GM12878 (cell line): ENCODE results near the gene DOHH. TPM values are rescaled to one million over a fixed set of nuclear protein-coding genes. Genes with fewer than 3 reads are reported as not detected.

Experiments used
- ATAC-seq: fragments of 200-7000 bp; cut with Tn5 transposase; 3 replicates; pipeline ENCODE4 v1.9.1; 2020; ENCODE audit warnings: mild to moderate bottlenecking, moderate library complexity
- BruUV-seq: library from RNA; stranded (reverse); fragments of 400-500 nt; replicated peaks from 2 replicates; lab custom pipeline; 2021; lab: Mats Ljungman, UMichigan
- CTCF ChIA-PET: fragments of 300-600 bp; sonication (Branson Sonifier 250); formaldehyde crosslinking; extraction: SDS; loops from one replicate; lab custom pipeline; 2021; ENCODE audit warnings: inconsistent platforms; lab: Yijun Ruan, JAX
- POLR2A ChIA-PET: fragments of 350-600 bp; formaldehyde crosslinking; extraction: SDS; loops from one replicate; lab custom pipeline; 2021; ENCODE audit warnings: inconsistent platforms; lab: Charles Lee
- RAD21 ChIA-PET: fragments of 300-600 bp; sonication (Branson Sonifier 250); formaldehyde crosslinking; loops from one replicate; lab custom pipeline; 2023; ENCODE audit warnings: antibody characterized with exemption; ENCODE audit not compliant: unreplicated experiment; lab: Charles Lee
- SMC1A ChIA-PET: fragments of 300-600 bp; sonication (Branson Sonifier 250); formaldehyde crosslinking; loops from one replicate; lab custom pipeline; 2023; ENCODE audit not compliant: unreplicated experiment, uncharacterized antibody; lab: Charles Lee
- DNase-seq: peaks from one replicate; pipeline ENCODE4 v3.0.0-alpha.2; 2011; ENCODE audit warnings: low read depth, low spot score
- FAIRE-seq: peaks from 3 replicates; lab custom pipeline; 2011; peaks lifted over from hg19 to GRCh38; lab: Jason Lieb, UNC
- H2AFZ ChIP-seq: 2 replicates; pipeline ENCODE4 v1.6.0; 2011; ENCODE audit warnings: low read depth, low read length, control low read depth; ENCODE audit not compliant: control insufficient read depth
- H3K27ac ChIP-seq: 2 replicates; pipeline ENCODE4 v1.5.1; 2011; ENCODE audit warnings: control low read depth; ENCODE audit not compliant: control insufficient read depth, insufficient read depth
- H3K27me3 ChIP-seq, 2 experiments: replicated peaks in 1 of 2; 2 replicates each; pipeline versions ENCODE4 v1.6.0 to v1.6.1; 2011; ENCODE audit warnings: low read length in 1 of 2; ENCODE audit not compliant: control insufficient read depth in 2 of 2, insufficient read depth in 2 of 2
- H3K36me3 ChIP-seq, 2 experiments: 2 replicates each; pipeline ENCODE4 v1.5.1; 2011; ENCODE audit warnings: low read length in 1 of 2; ENCODE audit not compliant: control insufficient read depth in 2 of 2, insufficient read depth in 2 of 2
- H3K4me1 ChIP-seq: 2 replicates; pipeline ENCODE4 v1.6.1; 2011; ENCODE audit warnings: mild to moderate bottlenecking, low read length, moderate library complexity, mixed read lengths; ENCODE audit not compliant: control insufficient read depth, insufficient read depth
- H3K4me2 ChIP-seq: 2 replicates; pipeline ENCODE4 v1.6.0; 2011; ENCODE audit warnings: control low read depth; ENCODE audit not compliant: control insufficient read depth, insufficient read depth
- H3K4me3 ChIP-seq: fragments of 200-600 bp; sonication (generic); 2 replicates; pipeline ENCODE4 v1.5.1; 2016
- H3K79me2 ChIP-seq: 2 replicates; pipeline ENCODE4 v1.6.0; 2011; ENCODE audit warnings: low read length; ENCODE audit not compliant: control insufficient read depth, insufficient read depth
- H3K9ac ChIP-seq: 2 replicates; pipeline ENCODE4 v1.8.0; 2011; ENCODE audit warnings: low read length, control low read depth, mixed read lengths; ENCODE audit not compliant: control insufficient read depth, insufficient read depth
- H3K9me3 ChIP-seq: replicated peaks from 3 replicates; pipeline ENCODE4 v1.5.1; 2011; ENCODE audit warnings: mild to moderate bottlenecking, low read length; ENCODE audit not compliant: control insufficient read depth, insufficient read depth
- H4K20me1 ChIP-seq: 2 replicates; pipeline ENCODE4 v1.6.0; 2011; ENCODE audit not compliant: control insufficient read depth, insufficient read depth
- CEBPB ChIP-seq, 2 experiments: fragments of 150-350 bp in 1 of 2; IDR thresholded peaks; 2 replicates each; pipeline ENCODE4 v1.6.1; 2012 to 2014; ENCODE audit warnings: low read depth in 2 of 2, low read length in 2 of 2, borderline replicate concordance in 1 of 2, inconsistent platforms in 1 of 2
- CHD4 ChIP-seq: fragments of 200-600 bp; sonication (generic); IDR thresholded peaks from 2 replicates; pipeline ENCODE4 v1.6.1; 2016; ENCODE audit warnings: mild to moderate bottlenecking
- SRF ChIP-seq, 2 experiments: IDR thresholded peaks; 2 replicates each; pipeline ENCODE4 v1.6.1; 2011; ENCODE audit warnings: low read depth in 2 of 2, low read length in 2 of 2, mild to moderate bottlenecking in 1 of 2, moderate library complexity in 1 of 2
- TAF1 ChIP-seq: IDR thresholded peaks from 2 replicates; pipeline ENCODE4 v1.6.1; 2011; ENCODE audit warnings: mild to moderate bottlenecking, low read depth, low read length, borderline replicate concordance
- TCF3 ChIP-seq: IDR thresholded peaks from 2 replicates; pipeline ENCODE4 v1.6.1; 2012; ENCODE audit warnings: low read depth, mild to moderate bottlenecking, low read length, borderline replicate concordance; ENCODE audit not compliant: insufficient read depth
- ZNF592 ChIP-seq: fragments of 450-650 bp; IDR thresholded peaks from 2 replicates; pipeline ENCODE4 v1.6.1; 2017; ENCODE audit warnings: mild to moderate bottlenecking, moderate library complexity
- WGBS: methylation state at CpG from one replicate; pipeline ENCODE4 v1.1.6; 2016; ENCODE audit warnings: low lambda C conversion rate; ENCODE audit not compliant: insufficient replicate concordance, insufficient coverage; ENCODE audit errors: missing lambda C conversion rate; 5-methylcytosine and 5-hydroxymethylcytosine counted together
- in situ Hi-C: fragments of 300-500 bp; cut with MboI; formaldehyde crosslinking; loops from 9 replicates; pipeline ENCODE4 v1.14.3; 2018; ENCODE audit warnings: mixed read lengths
- intact Hi-C: fragments of 100-400 bp; cut with micrococcal nuclease; formaldehyde crosslinking; loops from one replicate; pipeline ENCODE4 v1.14.2; 2022; ENCODE audit not compliant: unreplicated experiment
- polyA plus RNA-seq, 11 experiments: library from polyadenylated mRNA; depleted of rRNA in 4 of 11; unstranded in 6 of 11; stranded (reverse) in 5 of 11; fragments of >200 nt; fragmentation: Nextera tagmentation in 4 of 11; fragmentation: Illumina TruSeq in 1 of 11; extraction: Ambion mirVana in 4 of 11; extraction: Trizol in 1 of 11; gene quantifications; 1 replicate in 1 of 11; 2 replicates in 10 of 11; pipeline versions ENCODE4 v1.2.1 to v1.2.3, GENCODE V29; 2011 to 2016; ENCODE audit warnings: inconsistent platforms in 2 of 11, missing spikeins in 2 of 11, low read depth in 1 of 11
- total RNA-seq, 4 experiments: library from RNA; depleted of rRNA in 3 of 4; stranded (reverse); fragments of >200 nt in 3 of 4; fragmentation: Illumina TruSeq in 1 of 4; extraction: Trizol in 1 of 4; gene quantifications; 2 replicates each; pipeline versions ENCODE4 v1.2.1 to v1.2.3, GENCODE V29; 2013 to 2021

DOHH gene
- total and polyA plus RNA-seq, 10 of the 15 experiments (the other 5 are each of a cell fraction or from before 2014, with no cell fraction given) = 0.11 to 28.6 (median 11.7) TPM

GRCh38 chr19:3533563-3534216 lies 33.2 kb upstream of the DOHH start (continued):
- TF ChIP-seq ZNF592 (no peak), TCF3 (no peak), CEBPB (IDR thresholded peaks at IDR 0.05; ENCODE audit: borderline replicate concordance in 1 of 2, low read depth in 2 of 2, low read length in 2 of 2) (no peak)

- Histone ChIP-seq H3K36me3 (peaks cover 9 to 29% of the 10 kb centered on the region in 2 experiments), H3K27me3 (no peaks in the 10 kb centered on the region), H3K4me3 (no peak overlapping the region), H3K79me2 (no peaks in the 10 kb centered on the region), H3K27ac (no peak overlapping the region), H3K9ac (no peak overlapping the region), H3K4me2 (no peak overlapping the region), H2AFZ (no peak overlapping the region)
- SMC1A ChIA-PET = no interaction called here
- RAD21 ChIA-PET = no interaction called here
- WGBS = 90% methylated on average over 17 of the region's 17 CpGs
- no peak for FAIRE-seq
- BruUV-seq = no TSS peak
- TF ChIP-seq TAF1 (no peak), CHD4 (no peak), SRF (IDR thresholded peaks at IDR 0.05; ENCODE audit: low read depth in 2 of 2, low read length in 2 of 2) (no peak)
- TF ChIP-seq, all 136 proteins: peak for 0
- no peaks in the 10 kb centered on the region for H3K9me3 ChIP-seq
- no peak for ATAC-seq
- POLR2A ChIA-PET = no interaction called here
- no peaks in the 10 kb centered on the region for H4K20me1 ChIP-seq
- CTCF ChIA-PET = no interaction called here
- no peaks in the 10 kb centered on the region for H3K4me1 ChIP-seq
- in situ Hi-C loops (no loop called here), intact Hi-C loops (no loop called here)
- DNase-seq = no peak
These were observed 32.6 kb upstream of the DOHH start for GRCh38 chr19:3533033-3533432.
